GM04504 (cell line): ENCODE data around the gene AQP10.
"Not testable (repeated sequence)": the region's sequence is repeated elsewhere in the genome, so short reads cannot be mapped to it uniquely, and the experiment has no call there.

ENCODE experiments used
- DNase-seq: peaks from one replicate; pipeline ENCODE4 v3.0.0-alpha.2; 2012; ENCODE audit warnings: low read depth

The AQP10 gene

GRCh38 chr1:154320882-154321608 lies at the start of gene AQP10:
Gene AQP10, plus strand, starts transcription at chr1:154321093. Its CDS starts 63 bp downstream, at chr1:154321156.
- DNase-seq: no peak

GRCh38 chr1:154272217-154272998 lies 48.5 kb upstream of the AQP10 start, which contains the start of gene HAX1:
Gene HAX1, plus strand, starts transcription at chr1:154272629. Its CDS starts 95 bp downstream, at chr1:154272724.
- peak; percentile 93 for DNase-seq

GRCh38 chr1:154272999-154273563 lies 47.8 kb upstream of the AQP10 start:
- DNase-seq: no peak

GRCh38 chr1:154276797-154277196 lies 44.1 kb upstream of the AQP10 start:
- DNase-seq: no peak

GRCh38 chr1:154287591-154287990 lies 33.3 kb upstream of the AQP10 start:
- not testable (repeated sequence) for DNase-seq

- no peak for DNase-seq
Observed at GRCh38 chr1:154288661-154289060, 32.2 kb upstream of the AQP10 start.

- DNase-seq: no peak
Observed at GRCh38 chr1:154290921-154291320, 30.0 kb upstream of the AQP10 start.

GRCh38 chr1:154295408-154296235 lies 25.3 kb upstream of the AQP10 start:
- no peak for DNase-seq

GRCh38 chr1:154301582-154301981 lies 19.3 kb upstream of the AQP10 start:
- no peak for DNase-seq

GRCh38 chr1:154304664-154305337 lies 16.1 kb upstream of the AQP10 start:
- no peak for DNase-seq

- peak; percentile 38 for DNase-seq
Observed at GRCh38 chr1:154306151-154306550, 14.7 kb upstream of the AQP10 start.

- DNase-seq: not testable (repeated sequence)
Observed at GRCh38 chr1:154307670-154308270, 13.1 kb upstream of the AQP10 start.

GRCh38 chr1:154309136-154309535 lies 11.8 kb upstream of the AQP10 start:
- not testable (repeated sequence) for DNase-seq

GRCh38 chr1:154312229-154313065 lies 8.4 kb upstream of the AQP10 start:
- DNase-seq: not testable (repeated sequence)

- DNase-seq: no peak
Observed at GRCh38 chr1:154313066-154313356, 7.9 kb upstream of the AQP10 start.

- DNase-seq: not testable (repeated sequence)
Observed at GRCh38 chr1:154314226-154314625, 6.7 kb upstream of the AQP10 start.

GRCh38 chr1:154316704-154317103 lies 4.2 kb upstream of the AQP10 start:
- no peak for DNase-seq

GRCh38 chr1:154318386-154318785 lies 2.5 kb upstream of the AQP10 start:
- DNase-seq: no peak

- not testable (repeated sequence) for DNase-seq
Observed at GRCh38 chr1:154321609-154321934, 679 bp downstream of the AQP10 start.

- DNase-seq: no peak
Observed at GRCh38 chr1:154323493-154323892, 2.6 kb downstream of the AQP10 start.
